Measurements from ENCODE around the gene RIC8B.

RIC8B gene

DNA sequence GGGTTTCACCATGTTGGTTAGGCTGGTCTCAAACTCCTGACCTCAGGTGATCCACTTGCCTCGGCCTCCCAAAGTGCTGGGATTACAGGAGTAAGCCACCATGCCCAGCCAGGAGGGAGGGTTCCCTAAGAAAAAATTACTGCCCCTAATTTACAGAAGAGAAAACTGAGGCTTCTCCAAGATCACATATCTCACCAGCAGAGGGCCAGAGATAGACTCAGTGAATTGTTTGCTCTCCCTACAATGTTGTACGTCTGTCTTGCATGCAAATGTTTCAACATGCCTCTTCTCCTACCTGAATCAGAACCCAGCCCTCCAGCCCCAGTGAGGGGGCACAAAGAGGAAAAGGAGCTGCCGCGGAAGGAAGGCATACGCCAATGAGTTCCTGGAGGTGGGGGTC lies 132.9 kb downstream of the RIC8B start:
- in situ Hi-C loops (cut with MboI; ENCODE audit: low sequenced_read_pairs, unreplicated experiment), result no loop called here
- TF ChIP-seq, protein P1, sequence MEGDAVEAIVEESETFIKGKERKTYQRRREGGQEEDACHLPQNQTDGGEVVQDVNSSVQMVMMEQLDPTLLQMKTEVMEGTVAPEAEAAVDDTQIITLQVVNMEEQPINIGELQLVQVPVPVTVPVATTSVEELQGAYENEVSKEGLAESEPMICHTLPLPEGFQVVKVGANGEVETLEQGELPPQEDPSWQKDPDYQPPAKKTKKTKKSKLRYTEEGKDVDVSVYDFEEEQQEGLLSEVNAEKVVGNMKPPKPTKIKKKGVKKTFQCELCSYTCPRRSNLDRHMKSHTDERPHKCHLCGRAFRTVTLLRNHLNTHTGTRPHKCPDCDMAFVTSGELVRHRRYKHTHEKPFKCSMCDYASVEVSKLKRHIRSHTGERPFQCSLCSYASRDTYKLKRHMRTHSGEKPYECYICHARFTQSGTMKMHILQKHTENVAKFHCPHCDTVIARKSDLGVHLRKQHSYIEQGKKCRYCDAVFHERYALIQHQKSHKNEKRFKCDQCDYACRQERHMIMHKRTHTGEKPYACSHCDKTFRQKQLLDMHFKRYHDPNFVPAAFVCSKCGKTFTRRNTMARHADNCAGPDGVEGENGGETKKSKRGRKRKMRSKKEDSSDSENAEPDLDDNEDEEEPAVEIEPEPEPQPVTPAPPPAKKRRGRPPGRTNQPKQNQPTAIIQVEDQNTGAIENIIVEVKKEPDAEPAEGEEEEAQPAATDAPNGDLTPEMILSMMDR (IDR thresholded peaks at IDR 0.05; ENCODE audit: borderline replicate concordance, control extremely low read depth, extremely low read depth, insufficient read depth, missing control alignments), result no peak
- no peak for DNase-seq (ENCODE audit: low spot score)

DNA sequence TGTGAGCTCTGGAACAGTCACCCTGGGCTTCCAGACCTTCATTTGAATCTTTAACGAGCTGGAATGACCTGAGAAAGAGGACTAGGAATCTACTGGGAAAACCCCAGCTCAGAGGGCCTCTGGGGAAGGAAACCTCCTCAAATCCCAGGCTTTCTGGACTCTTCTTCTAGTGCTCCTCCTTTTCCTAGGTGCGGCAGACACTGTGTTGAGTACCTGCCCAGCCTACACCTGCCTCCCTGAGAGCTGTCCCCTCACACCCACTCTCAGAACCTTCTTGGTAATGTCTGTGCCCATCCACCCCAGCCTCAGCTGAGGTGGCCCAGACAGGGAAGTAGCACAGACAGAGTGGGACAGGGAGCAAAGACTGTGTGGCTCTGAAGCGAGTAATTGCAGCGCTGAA lies 133.4 kb downstream of the RIC8B start:
- TF ChIP-seq, protein P1 (IDR thresholded peaks at IDR 0.05; ENCODE audit: borderline replicate concordance, control extremely low read depth, extremely low read depth, insufficient read depth, missing control alignments), result no peak
- DNase-seq (ENCODE audit: low spot score), result no peak
- in situ Hi-C loops (cut with MboI; ENCODE audit: low sequenced_read_pairs, unreplicated experiment), result no loop called here

DNA sequence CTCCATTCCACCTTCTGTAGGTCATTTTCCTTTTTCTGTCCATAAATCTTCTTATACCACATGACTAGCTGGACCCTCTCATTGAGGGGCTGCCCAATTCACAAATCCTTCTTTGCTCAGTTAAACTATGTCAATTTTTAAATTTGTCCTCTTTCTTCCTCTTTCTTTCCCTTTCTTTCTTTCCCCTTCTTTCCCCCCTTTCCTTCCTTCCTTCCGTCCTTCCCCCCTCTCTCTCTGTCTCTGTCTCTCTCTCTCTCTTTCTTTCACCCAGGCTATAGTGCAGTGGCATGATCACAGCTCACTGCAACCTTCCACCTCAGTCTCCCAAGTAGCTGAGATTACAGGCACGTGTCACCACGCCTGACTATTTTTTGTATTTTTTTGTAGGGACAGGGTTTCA lies 134.1 kb downstream of the RIC8B start:
- TF ChIP-seq, protein P1 (IDR thresholded peaks at IDR 0.05; ENCODE audit: borderline replicate concordance, control extremely low read depth, extremely low read depth, insufficient read depth, missing control alignments), result no peak
- no peak for DNase-seq (ENCODE audit: low spot score)
- in situ Hi-C loops (cut with MboI; ENCODE audit: low sequenced_read_pairs, unreplicated experiment), result no loop called here

DNA sequence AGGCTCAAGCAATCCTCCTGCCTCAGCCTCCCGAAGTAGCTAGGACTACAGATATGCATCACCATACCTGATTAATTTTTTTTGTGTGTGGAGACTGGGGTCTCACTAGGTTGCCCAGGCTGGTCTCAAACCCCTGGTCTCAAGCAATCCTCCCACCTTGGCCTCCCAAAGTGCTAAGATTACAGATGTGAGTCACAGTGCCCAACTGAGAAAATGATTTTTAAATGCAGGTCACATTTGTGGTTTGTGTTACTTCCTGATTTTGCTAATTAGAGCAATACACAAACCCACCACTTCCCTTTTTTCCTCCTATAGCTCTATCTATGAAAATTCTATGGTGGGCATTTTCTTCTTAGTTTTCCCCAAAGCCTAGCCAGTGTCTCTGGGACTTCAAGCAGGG lies 135.7 kb downstream of the RIC8B start:
- in situ Hi-C loops (cut with MboI; ENCODE audit: low sequenced_read_pairs, unreplicated experiment), result loop anchor here (10.0 kb wide), 1 partner anchor 525 kb away; no protein-coding TSS in a partner anchor
- TF ChIP-seq, protein P1 (IDR thresholded peaks at IDR 0.05; ENCODE audit: borderline replicate concordance, control extremely low read depth, extremely low read depth, insufficient read depth, missing control alignments), result no peak
- DNase-seq (ENCODE audit: low spot score), result no peak

DNA sequence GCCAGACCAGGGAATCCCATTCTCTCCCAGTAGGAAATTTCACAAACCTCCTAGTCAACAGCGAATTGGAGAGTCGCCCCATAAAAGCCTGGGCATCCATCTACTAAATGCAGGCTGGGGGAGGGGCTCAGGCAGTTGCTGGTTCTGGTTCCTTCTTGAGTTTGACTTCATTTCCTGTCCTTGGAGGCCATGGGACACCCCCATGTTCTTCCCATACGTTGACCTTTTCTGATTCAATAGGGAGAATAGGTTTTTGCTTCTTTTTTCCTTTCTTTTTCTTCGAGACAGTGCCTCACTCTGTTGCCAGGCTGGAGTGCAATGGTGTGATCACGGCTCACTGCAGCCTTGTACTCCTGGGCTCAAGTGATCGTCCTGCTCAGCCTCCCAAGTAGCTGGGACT lies 137.1 kb downstream of the RIC8B start:
- DNase-seq (ENCODE audit: low spot score), result no peak
- TF ChIP-seq, protein P1 (IDR thresholded peaks at IDR 0.05; ENCODE audit: borderline replicate concordance, control extremely low read depth, extremely low read depth, insufficient read depth, missing control alignments), result no peak
- in situ Hi-C loops (cut with MboI; ENCODE audit: low sequenced_read_pairs, unreplicated experiment), result loop anchor here (10.0 kb wide), 1 partner anchor 527 kb away; no protein-coding TSS in a partner anchor

DNA sequence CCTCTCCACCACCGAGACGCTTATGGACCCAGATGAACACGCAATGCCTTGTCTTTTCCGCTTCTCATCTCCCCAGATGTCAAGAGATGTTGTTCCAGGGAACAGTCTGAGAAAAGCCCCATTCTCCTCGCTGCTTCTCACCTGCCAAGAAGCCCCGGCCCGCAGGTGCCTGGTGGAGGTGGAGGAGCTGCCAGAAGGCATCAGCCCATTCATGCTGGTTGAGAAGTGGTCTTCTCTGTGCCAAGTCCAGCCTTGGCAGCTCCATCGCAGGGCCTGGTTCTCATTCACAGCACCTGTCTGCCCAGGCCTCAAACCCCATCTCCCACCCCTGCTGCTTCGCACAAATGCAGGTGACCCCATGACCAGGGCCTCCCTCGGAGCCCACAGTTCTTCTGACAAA lies 139.0 kb downstream of the RIC8B start:
- in situ Hi-C loops (cut with MboI; ENCODE audit: low sequenced_read_pairs, unreplicated experiment), result loop anchor here (10.0 kb wide), 1 partner anchor 529 kb away; no protein-coding TSS in a partner anchor
- TF ChIP-seq, protein P1 (IDR thresholded peaks at IDR 0.05; ENCODE audit: borderline replicate concordance, control extremely low read depth, extremely low read depth, insufficient read depth, missing control alignments), result no peak

More for the DNA sequence above, 139.0 kb downstream of the RIC8B start:
- no peak for DNase-seq (ENCODE audit: low spot score)
